ENCODE measurements around the gene SMCHD1. TPM values are rescaled to one million over a fixed set of nuclear protein-coding genes. Genes with fewer than 3 reads are reported as not detected.

SMCHD1 gene
- total RNA-seq, 1 donor from 2014 or later: 71.2 TPM

- Mint-ChIP-seq H3K27ac (peak overlapping the region; percentile 72), H3K36me3 (no peaks in the 10 kb centered on the region), H3K9me3 (no peaks in the 10 kb centered on the region), H3K27me3 (ENCODE audit: low read depth) (peaks cover 2% of the 10 kb centered on the region), H3K4me3 (peak overlapping the region; percentile 93), H3K4me1 (peaks cover 30% of the 10 kb centered on the region)
- no peak for TF ChIP-seq CTCF (IDR thresholded peaks at IDR 0.05; ENCODE audit: unreplicated experiment)
- DNase-seq (ENCODE audit: low spot score in 2 of 2, unreplicated experiment in 2 of 2): no peak
Observed at GRCh38 chr18:2654169-2654927, 1.2 kb upstream of the SMCHD1 start.

- H3K9me3 Mint-ChIP-seq: no peaks in the 10 kb centered on the region
- H3K4me1 Mint-ChIP-seq: peaks cover 30% of the 10 kb centered on the region
- TF ChIP-seq CTCF (IDR thresholded peaks at IDR 0.05; ENCODE audit: unreplicated experiment): no peak
- peak overlapping the region; percentile 93 for H3K4me3 Mint-ChIP-seq
- peaks cover 2% of the 10 kb centered on the region for H3K27me3 Mint-ChIP-seq (ENCODE audit: low read depth)
- H3K36me3 Mint-ChIP-seq: no peaks in the 10 kb centered on the region
- DNase-seq (ENCODE audit: low spot score in 2 of 2, unreplicated experiment in 2 of 2): no peak
- H3K27ac Mint-ChIP-seq: peak overlapping the region; percentile 72
Observed at GRCh38 chr18:2654928-2655177, 673 bp upstream of the SMCHD1 start.

- H3K4me1 Mint-ChIP-seq: peaks cover 30% of the 10 kb centered on the region
- no peak for DNase-seq (ENCODE audit: low spot score in 2 of 2, unreplicated experiment in 2 of 2)
- peaks cover 1% of the 10 kb centered on the region for H3K9me3 Mint-ChIP-seq
- H3K27me3 Mint-ChIP-seq (ENCODE audit: low read depth): peaks cover 2% of the 10 kb centered on the region
- peak overlapping the region; percentile 93 for H3K4me3 Mint-ChIP-seq
- H3K27ac Mint-ChIP-seq: peak overlapping the region; percentile 97
- TF ChIP-seq CTCF (IDR thresholded peaks at IDR 0.05; ENCODE audit: unreplicated experiment): no peak
- peaks cover 3% of the 10 kb centered on the region for H3K36me3 Mint-ChIP-seq
Observed at GRCh38 chr18:2655954-2656236, 369 bp downstream of the SMCHD1 start.

GRCh38 chr18:2656237-2656980, 883 bp downstream of the SMCHD1 start:
- Mint-ChIP-seq H3K4me3 (peak overlapping the region; percentile 93), H3K36me3 (peaks cover 4% of the 10 kb centered on the region), H3K9me3 (peaks cover 3% of the 10 kb centered on the region), H3K4me1 (peaks cover 30% of the 10 kb centered on the region), H3K27ac (peak overlapping the region; percentile 97), H3K27me3 (ENCODE audit: low read depth) (peaks cover 2% of the 10 kb centered on the region)
- TF ChIP-seq CTCF (IDR thresholded peaks at IDR 0.05; ENCODE audit: unreplicated experiment): no peak
- peak; percentile 24 to 45 for DNase-seq (ENCODE audit: low spot score in 2 of 2, unreplicated experiment in 2 of 2)

GRCh38 chr18:2656981-2657512, 1.5 kb downstream of the SMCHD1 start:
- DNase-seq (ENCODE audit: low spot score in 2 of 2, unreplicated experiment in 2 of 2): no peak
- H3K36me3 Mint-ChIP-seq: peaks cover 4% of the 10 kb centered on the region
- H3K4me3 Mint-ChIP-seq: peak overlapping the region; percentile 93
- peaks cover 2% of the 10 kb centered on the region for H3K27me3 Mint-ChIP-seq (ENCODE audit: low read depth)
- H3K4me1 Mint-ChIP-seq: peaks cover 30% of the 10 kb centered on the region
- peaks cover 3% of the 10 kb centered on the region for H3K9me3 Mint-ChIP-seq
- peak overlapping the region; percentile 97 for H3K27ac Mint-ChIP-seq
- TF ChIP-seq CTCF (IDR thresholded peaks at IDR 0.05; ENCODE audit: unreplicated experiment): no peak
